HG03280 (cell line): ENCODE measurements around the gene PPP2R5E.
"Not testable (repeated sequence)": the region's sequence is repeated elsewhere in the genome, so short reads cannot be mapped to it uniquely, and the experiment has no call there.

Experiments used
- ATAC-seq: cut with Tn5 transposase; IDR thresholded peaks from one replicate; pipeline ENCODE4 v1.9.1; 2021; ENCODE audit warnings: mild to moderate bottlenecking, moderate library complexity; ENCODE audit not compliant: unreplicated experiment

Gene PPP2R5E

DNA sequence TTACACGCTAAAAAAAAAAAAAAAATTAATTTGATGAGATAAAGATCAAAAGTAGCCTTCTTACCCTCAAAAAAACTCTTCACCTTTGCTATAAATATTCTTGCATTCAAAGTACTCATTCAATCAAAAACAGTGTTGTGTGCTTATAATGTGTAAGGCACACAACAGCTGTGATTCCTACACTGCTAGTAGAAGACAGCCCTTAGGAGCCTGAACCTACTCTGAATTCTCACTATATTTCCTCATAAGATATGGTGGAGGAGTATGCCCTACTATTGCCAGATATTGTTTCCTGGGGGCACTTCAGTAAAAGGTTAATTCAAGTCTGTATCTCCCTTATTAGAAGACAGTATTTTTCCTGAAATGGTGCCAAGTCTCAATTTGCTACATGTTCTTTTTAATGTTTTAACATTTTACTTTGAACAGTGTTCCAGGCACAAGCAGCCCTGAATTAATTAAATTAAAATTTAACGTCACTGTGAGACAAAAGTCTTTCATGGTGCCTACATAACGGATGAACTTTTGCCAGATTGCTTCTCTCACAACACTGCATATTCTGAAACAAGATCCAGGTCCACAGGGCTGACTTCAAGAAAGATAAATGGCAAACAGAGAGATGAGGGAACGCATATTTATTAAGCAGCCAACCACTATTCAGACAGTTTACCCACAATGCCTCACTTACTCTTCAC, 19.3 kb downstream of the PPP2R5E start:
- ATAC-seq, result no peak

DNA sequence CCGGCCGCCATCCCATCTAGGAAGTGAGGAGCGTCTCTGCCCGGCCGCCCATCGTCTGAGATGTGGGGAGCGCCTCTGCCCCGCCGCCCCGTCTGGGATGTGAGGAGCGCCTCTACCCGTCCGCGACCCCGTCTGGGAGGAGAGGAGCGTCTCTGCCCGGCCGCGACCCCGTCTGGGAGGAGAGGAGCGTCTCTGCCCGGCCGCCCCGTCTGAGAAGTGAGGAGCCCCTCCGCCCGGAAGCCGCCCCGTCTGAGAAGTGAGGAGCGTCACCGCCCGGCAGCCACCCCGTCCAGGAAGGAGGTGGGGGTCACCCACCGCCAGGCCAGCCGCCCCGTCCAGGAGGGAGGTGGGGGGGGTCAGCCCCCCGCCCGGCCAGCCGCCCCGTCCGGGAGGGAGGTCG, 20.7 kb downstream of the PPP2R5E start:
- ATAC-seq, result not testable (repeated sequence)

DNA sequence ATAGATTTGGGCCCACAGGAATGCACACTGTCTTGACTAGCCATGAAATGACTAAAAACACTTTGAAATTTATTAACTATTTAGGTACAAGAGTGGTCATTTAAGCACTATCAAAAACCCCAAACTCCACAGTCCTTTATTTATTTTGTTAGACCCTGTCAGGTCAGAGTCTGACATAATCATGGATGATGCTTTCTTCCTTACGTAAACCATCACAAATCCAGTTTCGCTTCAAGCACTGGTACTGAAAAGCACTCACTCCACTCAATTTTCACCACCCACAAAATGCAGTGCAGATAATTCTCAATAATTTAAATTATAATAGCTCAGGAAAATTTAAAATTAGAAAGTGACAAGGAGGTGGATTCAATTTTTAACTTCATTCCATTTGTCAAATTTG, 25.8 kb downstream of the PPP2R5E start:
- no peak for ATAC-seq

DNA sequence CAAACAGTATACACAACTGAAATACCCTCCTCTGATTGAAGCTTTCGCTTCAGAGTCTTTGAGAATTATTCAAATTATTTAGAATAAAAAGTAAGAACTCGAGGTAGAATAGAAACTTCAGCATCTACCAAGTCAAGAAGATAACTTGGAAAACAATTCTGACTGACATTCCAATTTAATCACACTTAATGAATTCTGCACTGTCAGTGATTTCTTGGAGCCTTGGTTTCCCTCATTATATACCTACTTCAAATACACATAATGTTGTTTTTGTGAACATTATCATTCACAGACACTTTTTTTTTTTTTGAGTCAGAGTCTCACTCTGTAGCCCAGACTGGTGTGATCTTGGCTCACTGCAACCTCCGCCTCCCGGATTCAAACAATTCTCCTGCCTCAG, 27.9 kb downstream of the PPP2R5E start:
- ATAC-seq, result no peak

DNA sequence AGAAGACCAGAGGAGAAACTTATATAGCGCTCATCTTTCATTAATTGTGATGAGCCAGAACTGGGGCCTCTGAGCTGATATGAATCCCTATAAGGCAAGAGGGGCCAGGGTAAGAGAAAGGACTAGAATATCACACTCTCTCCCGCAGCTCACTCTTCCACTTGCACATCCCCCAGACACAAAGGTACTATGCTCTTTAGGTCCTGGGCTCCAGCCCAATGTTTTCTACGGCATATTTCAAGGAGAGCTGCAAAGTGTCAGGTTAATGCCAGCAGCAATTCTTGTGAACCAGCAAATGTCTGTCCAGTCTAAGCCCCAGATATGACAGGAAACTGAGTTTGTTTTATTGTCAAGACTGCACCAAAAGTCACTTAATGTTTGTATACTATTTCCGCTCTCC, 29.4 kb downstream of the PPP2R5E start:
- no peak for ATAC-seq

DNA sequence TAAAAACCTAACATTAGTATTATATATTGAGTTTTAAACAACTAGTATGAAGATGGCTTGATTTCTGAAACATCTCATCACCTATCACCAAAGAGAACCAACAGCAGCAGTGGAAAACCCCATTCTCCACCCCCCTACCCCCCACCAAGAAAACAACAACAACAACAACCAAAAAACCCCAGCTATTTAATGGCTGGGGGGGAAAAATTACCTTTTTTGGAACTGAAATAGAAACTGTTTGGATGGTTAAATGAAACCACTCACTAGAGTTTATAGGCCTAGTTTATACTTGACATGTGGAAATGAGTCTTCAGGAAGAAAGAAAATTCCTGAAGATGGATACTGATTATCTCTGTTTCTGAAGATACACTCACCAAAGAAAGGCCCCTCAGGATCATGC, 30.3 kb downstream of the PPP2R5E start:
- ATAC-seq, result no peak

DNA sequence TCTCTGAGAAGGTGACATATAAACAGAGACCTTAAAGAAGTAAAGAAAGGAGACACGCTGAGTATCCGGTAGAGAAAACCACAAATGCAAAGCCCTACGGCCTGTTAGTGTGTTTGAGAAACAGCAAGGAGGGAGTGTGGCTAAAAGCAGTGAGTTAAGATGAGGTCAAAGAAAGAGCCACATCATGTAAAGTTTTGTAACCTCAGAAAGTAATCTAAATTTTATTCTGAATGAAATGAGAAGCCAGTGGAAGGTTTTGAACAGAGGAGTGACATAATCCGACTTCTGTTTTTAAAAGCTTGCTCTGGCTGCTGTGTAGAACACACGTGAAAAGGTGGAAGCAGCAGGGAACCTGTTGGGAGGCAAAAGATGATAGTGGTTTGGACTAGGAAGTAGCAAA, 32.6 kb downstream of the PPP2R5E start:
- peak; percentile 84 for ATAC-seq

DNA sequence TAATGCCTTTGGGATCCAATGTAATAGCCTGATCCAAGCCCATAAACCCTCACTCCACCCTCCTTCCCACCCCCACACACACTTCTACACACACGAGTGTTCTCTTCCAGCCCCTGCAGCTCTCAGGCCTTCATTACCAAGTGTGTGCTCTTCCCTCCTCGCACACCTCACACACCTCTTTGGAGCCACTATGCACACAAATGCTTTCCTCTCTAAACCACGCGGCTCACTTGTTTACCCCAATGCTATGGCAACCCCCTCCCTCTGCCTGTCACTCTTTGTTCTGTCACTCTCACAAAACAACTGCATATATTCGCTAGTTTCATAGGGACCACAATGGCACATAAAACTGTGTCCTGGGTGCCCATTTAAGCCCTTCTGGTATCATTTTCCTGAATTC, 35.1 kb downstream of the PPP2R5E start:
- ATAC-seq, result no peak

DNA sequence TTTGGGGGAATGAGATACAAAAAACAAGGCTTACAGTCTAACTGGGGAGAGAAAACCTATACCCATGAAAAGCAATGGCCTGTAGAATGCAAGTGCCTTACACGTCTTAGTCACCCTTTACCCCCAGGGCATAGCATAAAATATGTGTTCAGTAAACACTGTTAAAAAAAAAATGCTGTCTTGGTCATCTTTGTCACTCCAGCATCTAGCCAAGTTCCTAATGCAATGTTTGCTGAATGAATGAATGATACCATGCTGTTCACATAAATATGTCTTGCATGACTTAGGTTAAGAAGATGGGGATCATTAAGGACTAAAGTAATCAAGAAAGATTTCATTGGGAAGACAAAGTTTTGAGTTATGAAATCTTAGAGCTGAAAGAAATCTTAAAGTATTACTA, 38.5 kb downstream of the PPP2R5E start:
- no peak for ATAC-seq

DNA sequence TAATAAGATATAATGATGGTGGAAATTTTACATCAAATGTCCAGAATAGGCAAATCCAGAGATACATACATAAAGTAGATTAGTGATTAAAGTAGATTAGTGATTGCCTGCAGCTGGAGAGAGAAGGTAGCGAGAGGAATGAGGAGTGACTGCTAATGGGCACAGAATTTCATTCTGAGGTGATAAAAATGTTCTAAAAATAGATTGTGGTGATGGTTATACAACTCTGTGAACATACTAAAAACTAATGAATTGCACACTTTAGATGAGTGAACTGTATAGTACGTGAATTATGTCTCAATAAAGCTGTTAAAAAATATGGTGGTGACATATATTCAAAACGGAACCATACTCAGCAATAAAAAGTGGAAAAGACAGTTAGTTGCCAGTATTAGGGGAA, 41.7 kb downstream of the PPP2R5E start:
- no peak for ATAC-seq

DNA sequence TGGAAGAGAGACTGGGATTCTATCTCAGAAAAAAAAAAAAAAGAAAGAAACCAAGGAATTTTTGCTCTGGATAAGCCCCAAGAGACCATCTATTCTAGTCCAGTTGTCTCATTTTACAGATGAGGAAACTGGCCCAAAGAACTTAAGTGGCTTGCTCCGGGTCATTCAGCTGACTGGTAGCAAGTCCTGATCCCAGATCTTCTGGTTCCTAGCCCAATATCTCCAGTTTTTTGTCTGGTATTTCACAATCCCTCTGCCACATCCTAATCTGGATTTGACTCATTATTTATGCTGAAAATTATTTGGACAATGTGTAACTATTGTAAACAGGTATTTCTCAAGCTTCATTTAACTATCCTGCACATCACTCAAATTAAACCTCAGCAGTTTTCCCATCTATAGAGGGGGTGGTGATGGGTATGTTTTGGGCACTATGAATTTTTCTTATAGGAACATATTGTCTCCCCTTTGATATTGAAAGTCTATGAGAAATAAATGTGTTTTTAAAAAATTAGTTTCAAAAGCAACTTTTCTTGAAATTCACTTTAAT, 43.4 kb downstream of the PPP2R5E start:
- no peak for ATAC-seq

DNA sequence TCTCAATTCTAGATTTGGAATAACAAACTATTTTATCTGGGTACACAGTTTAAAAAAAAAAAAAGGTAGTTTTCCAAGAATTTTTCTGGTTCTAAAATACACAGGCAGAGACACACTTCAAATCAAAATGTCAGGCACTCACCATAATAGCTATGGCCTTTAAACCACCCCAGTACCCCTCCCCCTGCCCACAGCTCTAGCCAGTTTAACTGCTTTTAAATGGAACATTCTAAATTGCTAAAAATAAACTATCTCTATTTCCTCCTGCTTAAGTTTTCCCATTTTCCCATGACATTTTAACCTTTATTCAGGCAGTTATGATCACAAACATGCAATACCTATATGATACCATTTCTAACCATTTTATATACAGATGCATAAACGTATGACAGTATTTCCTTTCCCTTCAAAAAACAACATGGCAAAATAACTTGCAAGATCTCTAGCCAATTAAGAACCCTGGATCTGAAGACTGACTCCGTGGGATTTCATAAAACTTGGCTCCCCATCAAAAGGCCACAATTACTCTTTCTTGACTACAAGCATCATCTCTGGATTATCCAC, 46.3 kb downstream of the PPP2R5E start:
- no peak for ATAC-seq

DNA sequence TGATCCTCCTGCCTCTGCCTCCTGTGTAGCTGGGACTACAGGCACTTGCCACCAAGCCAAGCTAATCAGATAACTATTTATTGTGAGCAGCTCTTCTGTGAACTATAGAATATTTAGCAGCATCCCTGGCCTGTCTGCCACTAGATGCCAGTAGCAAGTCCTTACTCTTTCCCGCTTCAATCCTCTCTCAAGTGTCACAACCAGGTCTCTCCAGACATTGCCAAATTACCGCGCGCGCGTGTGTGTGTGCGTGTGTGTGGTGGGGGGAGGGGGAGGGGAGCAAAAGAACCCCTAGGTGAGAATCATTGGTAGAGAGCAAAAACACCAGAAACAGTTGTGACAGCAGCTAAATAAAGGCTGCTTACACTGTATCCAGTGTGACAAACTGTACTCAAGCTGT, 49.9 kb downstream of the PPP2R5E start:
- ATAC-seq, result no peak

DNA sequence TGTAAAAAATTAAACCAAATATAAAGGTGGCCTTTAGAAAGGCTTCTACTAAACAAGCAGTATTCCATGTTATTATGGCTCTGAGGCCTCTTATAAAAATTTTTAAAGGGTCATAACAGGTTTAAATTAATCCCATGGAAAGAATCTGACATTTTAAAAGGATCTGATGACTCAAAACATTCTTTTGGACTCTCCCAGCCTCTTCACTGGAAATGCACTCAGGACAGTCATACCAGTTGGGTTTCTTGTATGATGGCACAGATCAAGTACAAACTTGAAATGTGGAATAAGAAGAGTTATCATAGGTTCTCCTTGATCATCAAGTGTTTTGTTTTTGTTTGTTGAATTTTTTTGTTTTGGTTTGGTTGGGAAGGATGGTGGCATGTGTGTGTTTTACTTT, 50.8 kb downstream of the PPP2R5E start:
- no peak for ATAC-seq

DNA sequence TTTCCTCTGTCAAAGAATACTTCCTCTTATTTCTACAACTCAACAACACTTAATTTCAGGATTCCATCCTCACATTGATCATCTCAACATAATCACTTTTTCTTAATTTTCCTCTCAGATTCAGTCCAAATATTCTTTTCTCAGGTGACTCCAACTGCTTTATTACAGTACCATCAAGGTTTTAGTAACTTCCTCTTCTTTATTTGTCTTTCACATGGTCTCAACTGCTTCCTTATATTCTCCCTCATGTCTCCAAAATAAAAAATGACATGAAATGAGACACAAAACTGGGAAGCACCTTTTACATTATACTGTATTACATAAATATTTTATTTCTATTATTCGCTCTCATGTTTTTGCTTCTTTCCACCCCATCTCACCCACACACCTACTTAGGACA, 55.5 kb downstream of the PPP2R5E start:
- no peak for ATAC-seq

DNA sequence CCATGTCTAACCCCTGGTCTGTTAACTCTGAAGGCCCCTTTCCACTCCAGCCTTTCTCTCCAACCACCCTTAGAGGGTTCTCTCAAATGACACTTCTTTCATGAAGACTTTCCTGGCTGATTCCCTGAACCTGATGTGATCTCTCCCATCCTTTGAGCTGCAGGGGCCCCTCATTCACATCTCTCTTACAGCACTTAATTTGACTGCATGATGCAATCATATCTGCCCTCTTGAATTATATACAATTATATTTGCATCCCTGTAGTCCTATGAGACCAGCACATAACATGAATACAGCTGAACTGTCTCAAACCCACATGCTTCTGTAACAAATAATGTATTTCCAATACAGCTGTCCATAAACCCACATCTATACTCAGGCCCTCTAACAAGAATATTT, 56.4 kb downstream of the PPP2R5E start:
- no peak for ATAC-seq

DNA sequence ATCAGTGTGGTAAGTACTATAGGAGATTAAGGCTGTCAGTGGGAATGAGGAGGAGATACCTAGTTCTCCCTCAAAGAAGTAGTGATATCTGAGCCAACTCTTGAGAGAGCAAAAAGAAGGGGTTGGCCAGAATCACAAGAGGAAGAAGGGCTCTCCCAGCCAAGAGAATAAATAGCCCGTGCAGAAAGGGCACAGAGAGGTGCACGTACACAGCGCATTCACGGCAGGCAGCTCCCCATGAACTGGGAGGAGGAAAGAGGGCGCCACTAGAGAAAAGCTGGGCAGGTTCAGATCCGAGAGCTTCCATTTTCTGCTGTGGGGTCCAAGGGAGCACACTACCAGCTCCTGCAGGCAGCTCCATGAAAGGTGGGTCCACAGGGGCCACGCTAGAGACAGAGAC, 59.9 kb downstream of the PPP2R5E start:
- no peak for ATAC-seq

DNA sequence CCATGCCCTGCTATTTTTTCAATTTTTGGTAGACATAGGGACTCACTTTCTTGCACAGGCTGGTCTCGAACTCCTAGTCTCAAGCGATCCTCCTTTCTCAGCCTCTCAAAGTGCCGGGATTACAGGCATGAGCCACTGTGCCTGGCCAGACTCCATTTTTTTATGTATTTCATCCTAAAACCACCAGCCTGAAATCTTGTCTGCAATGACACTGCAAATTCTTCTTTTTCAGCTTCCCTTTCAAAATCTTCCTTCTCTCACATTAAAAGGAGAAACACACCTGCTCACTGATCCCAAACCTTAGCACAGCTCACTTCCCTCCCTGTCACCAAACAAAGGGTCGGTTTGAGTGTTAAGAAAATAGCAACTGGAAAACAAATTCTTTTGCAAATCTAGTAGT, 62.6 kb downstream of the PPP2R5E start:
- no peak for ATAC-seq

DNA sequence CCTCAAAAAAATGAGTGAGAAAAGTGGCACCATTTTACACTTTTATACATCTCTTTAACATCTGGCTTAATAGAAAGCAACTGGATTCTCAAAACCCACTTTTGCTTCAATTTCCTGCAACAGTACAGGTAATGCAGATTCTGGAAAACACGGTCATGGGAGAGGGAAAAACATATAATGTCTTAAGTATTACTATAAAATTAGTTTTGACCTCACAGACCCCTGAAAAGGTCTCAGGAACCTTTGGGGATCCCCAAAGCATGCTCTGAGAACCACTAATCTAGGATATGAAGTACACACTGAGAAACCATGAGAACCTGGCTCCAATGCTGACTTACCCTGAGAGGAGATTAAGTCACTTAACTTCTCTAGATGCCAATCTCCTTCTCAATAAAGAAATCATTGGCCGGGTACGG, 64.7 kb downstream of the PPP2R5E start:
- peak; percentile 58 for ATAC-seq

DNA sequence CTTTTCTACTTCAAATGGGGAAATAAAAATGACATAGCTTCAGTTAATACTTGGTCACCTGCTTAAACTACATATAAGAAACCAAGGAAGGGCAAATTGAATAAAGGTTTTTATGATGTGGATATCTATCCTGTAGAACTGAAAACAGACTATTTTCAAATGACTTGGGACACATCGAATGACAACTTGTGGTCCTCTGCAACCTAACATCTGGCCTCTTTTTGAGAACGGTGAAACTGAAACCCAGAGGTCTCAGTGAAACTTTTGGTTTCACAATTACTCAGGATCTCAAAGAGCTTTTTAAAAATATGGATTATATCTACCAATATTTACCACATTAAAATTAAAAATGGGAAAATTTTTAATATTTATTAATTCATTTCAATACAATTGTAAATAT, 65.2 kb downstream of the PPP2R5E start:
- peak; percentile 89 for ATAC-seq

DNA sequence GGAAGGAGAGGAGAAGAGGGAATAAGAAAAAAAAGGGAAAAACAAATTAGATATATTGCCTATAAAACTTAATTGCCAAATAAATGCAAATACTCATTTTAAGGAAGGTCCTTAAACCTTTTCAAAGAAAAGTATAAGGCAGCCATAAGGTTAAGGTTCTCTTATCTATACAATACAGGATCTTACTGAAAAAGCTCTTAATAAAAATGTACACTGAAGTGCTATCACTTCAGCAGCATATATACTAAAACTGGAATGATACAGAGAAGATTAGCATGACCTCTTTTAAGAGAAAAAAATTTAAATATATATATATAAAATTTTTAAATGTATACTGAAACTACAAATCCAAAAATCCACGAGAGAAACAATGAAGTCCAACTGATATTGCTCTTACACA, 65.6 kb downstream of the PPP2R5E start:
- ATAC-seq, result no peak

DNA sequence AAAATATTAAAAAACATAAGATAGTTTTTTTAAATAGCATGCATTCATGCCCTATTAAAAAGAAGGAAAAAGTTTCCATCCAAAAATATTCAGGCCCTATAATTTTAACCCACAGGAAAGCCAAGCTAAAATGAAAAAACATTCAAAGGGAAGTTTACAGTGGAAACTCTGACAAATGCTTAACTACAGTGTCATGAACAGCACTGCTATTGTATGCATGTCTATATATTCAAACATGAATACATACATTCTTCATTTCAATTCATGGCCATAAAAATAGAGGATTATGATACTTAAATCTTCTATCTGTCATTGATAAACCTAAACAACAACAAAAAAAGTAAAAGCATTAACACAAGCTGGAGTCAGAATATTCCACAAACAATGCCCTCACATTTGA, 67.4 kb downstream of the PPP2R5E start:
- ATAC-seq, result no peak

DNA sequence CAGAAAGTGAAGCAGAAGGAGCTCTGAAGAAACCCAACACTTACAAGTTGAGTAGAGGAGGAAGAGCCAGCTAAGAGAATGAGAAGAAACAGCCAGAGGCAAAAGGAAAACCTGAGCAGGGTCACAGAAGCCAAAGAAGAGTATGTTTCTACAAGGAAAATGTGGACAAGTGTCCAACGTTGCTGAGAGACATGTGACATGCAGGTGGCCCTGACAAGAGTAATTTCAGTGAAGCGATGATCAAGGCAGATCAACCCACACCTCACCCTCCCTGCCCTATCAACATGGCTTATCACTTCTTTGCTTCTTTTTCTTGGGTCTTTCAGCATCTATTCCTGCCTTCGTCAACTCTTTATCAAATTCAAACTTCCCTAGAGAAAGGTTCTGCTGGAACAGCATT, 68.3 kb downstream of the PPP2R5E start:
- ATAC-seq, result no peak
